Right cardiac atrium (tissue), 5 donors: ENCODE results near the gene LYPD6B. TPM values are rescaled to one million over a fixed set of nuclear protein-coding genes. Genes with fewer than 3 reads are reported as not detected.

Experiments used
- ATAC-seq, 2 donors: fragments of 200-7000 bp; cut with Tn5 transposase; one replicate each; pipeline versions ENCODE4 v1.8.0 to v1.9.1; 2020; ENCODE audit warnings: moderate library complexity in 2 of 2, mild to moderate bottlenecking in 1 of 2
- DNase-seq, 3 donors: peaks; one replicate each; pipeline ENCODE4 v3.0.0-alpha.2; 2020
- H3K27ac ChIP-seq: one replicate; pipeline ENCODE4 v1.5.1; 2013; ENCODE audit warnings: mild to moderate bottlenecking, low read length, control low read depth, moderate library complexity
- H3K27me3 ChIP-seq: one replicate; pipeline ENCODE4 v1.6.1; 2013; ENCODE audit not compliant: control insufficient read depth, insufficient read depth
- H3K4me1 ChIP-seq: one replicate; pipeline ENCODE4 v1.6.1; 2013; ENCODE audit warnings: low read length; ENCODE audit not compliant: control insufficient read depth, insufficient read depth
- H3K4me3 ChIP-seq: one replicate; pipeline ENCODE4 v1.5.1; 2013; ENCODE audit warnings: low read length, control low read depth
- H3K9me3 ChIP-seq: one replicate; pipeline ENCODE4 v1.6.1; 2013; ENCODE audit warnings: low read length; ENCODE audit not compliant: control insufficient read depth
- WGBS: extraction: QIAGEN DNeasy Blood & Tissue Kit; methylation state at CpG from one replicate; pipeline ENCODE4 v1.1.7; 2013; 5-methylcytosine and 5-hydroxymethylcytosine counted together
- intact Hi-C, 4 donors: fragments of 100-400 bp; cut with DNase I; formaldehyde crosslinking; loops; one replicate each; pipeline versions ENCODE4 v1.11.0 to v1.14.0; 2022 to 2023
- polyA plus RNA-seq: library from polyadenylated mRNA; stranded (reverse); fragments of 200-250 nt; gene quantifications from one replicate; pipeline ENCODE4 v1.2.3, GENCODE V29; 2013
- total RNA-seq, 4 donors: library from RNA; stranded (reverse); fragmentation: NEBNext Ultra II Directional; extraction: Animal tissue kit (Norgen Biotek cat#: 25700); gene quantifications; one replicate each; pipeline ENCODE4 v1.2.1, GENCODE V29; 2021
- donor health status: healthy with polysubstance abuse.
- donor health status: DM: no; HTN: yes; CAD: no.
- donor health status: DM: no; HTN: no; CAD: no.
- donor health status: DM: no; HTN: yes; CAD: no; lungs with severe emphysema.
- donor health status: DM: yes; HTN: yes; CAD: no.

Gene LYPD6B
- total and polyA plus RNA-seq, 5 donors = not detected

DNA sequence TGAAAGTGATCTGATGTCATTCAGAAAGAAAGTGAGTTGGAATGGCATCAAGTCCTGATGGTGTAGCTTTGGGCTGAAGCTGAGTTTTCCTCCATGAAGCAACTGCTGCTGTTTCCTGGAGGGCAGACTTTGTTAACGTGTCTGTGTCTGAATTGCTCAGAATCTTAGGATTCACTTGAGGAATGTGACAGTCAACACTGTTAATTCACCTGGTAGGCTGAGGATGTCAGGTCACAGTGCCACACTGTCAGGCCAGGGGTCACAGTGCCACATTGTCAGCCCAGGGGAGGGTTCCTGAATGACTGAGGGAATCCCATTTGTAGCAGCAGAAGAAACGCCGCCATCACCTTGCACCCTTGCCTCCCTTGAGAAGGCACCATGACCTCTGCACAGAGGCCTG, 39.4 kb downstream of the LYPD6B start:
- no peak for DNase-seq
- no peak overlapping the region for H3K4me3 ChIP-seq
- H3K27me3 ChIP-seq = no peaks in the 10 kb centered on the region
- no peaks in the 10 kb centered on the region for H3K4me1 ChIP-seq
- H3K9me3 ChIP-seq = no peaks in the 10 kb centered on the region
- ATAC-seq = no peak
- intact Hi-C loops = no loop called here
- H3K27ac ChIP-seq = no peak overlapping the region
- WGBS = 67% methylated on average over 3 of the region's 3 CpGs

DNA sequence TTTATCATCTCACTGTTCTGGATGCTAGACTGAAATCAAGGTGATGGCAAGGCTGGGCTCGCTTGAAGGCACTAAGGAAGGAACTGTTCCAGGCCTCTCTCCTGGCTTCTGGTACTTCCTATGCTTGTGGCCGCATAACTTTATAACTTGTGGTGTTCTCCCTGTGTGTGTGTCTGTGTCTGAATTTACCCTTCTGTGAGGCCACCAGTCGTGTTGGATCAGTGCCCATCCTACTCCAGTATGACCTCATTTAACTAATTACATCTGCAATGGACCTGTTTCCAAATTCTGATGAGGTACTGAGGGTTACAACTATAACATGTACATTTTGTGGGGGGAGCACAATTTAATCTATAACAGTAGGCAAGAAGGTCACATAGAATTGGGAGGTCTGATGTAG, 41.6 kb downstream of the LYPD6B start:
- H3K9me3 ChIP-seq = no peaks in the 10 kb centered on the region
- no peak overlapping the region for H3K4me3 ChIP-seq
- no peaks in the 10 kb centered on the region for H3K4me1 ChIP-seq
- H3K27ac ChIP-seq = no peak overlapping the region
- intact Hi-C loops = no loop called here
- 67% methylated on average over 3 of the region's 3 CpGs for WGBS
- H3K27me3 ChIP-seq = no peaks in the 10 kb centered on the region
- DNase-seq (no peak), ATAC-seq (no peak)

- 74% methylated on average over 1 of the region's 1 CpG for WGBS
- DNase-seq (no peak), ATAC-seq (no peak)
- Histone ChIP-seq H3K4me3 (no peak overlapping the region), H3K27ac (no peak overlapping the region), H3K27me3 (no peaks in the 10 kb centered on the region), H3K4me1 (no peaks in the 10 kb centered on the region), H3K9me3 (no peaks in the 10 kb centered on the region)
- intact Hi-C loops = no loop called here
Observed at GRCh38 chr2:149080971-149081370, 42.5 kb downstream of the LYPD6B start.

- WGBS = 22% methylated on average over 3 of the region's 3 CpGs
- no peak for ATAC-seq
- no peak overlapping the region for H3K27ac ChIP-seq
- H3K27me3 ChIP-seq = no peaks in the 10 kb centered on the region
- no peak for DNase-seq
- no peaks in the 10 kb centered on the region for H3K9me3 ChIP-seq
- H3K4me1 ChIP-seq = no peaks in the 10 kb centered on the region
- H3K4me3 ChIP-seq = no peak overlapping the region
- intact Hi-C loops = no loop called here
Observed at GRCh38 chr2:149082079-149082478, 43.6 kb downstream of the LYPD6B start.

DNA sequence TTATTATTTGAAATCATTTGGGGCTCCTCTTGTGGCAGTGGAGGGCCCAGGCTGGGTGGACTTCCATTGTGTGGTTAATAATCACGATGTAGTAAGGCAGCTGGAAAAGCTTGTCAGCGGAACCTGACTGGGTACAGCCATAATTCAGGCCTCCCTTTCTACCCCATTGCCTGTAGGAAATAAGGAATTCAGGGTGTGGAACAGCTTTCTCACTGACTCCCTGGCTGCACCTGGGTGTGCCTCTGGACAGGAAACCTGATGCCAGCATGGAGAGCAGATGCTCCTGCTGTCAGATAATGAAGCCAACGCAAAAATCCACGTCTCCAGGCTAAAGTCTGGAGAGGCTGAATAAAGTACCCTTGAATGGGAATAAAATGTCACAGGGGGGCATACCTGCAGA, 44.2 kb downstream of the LYPD6B start:
- ATAC-seq = no peak
- Histone ChIP-seq H3K27ac (no peak overlapping the region), H3K4me1 (no peaks in the 10 kb centered on the region), H3K27me3 (no peaks in the 10 kb centered on the region), H3K9me3 (no peaks in the 10 kb centered on the region), H3K4me3 (no peak overlapping the region)
- 79% methylated on average over 4 of the region's 4 CpGs for WGBS
- intact Hi-C loops = no loop called here
- no peak for DNase-seq

GRCh38 chr2:149084924-149085795, 46.7 kb downstream of the LYPD6B start:
- ATAC-seq = no peak
- intact Hi-C loops = no loop called here
- H3K9me3 ChIP-seq = no peaks in the 10 kb centered on the region
- no peaks in the 10 kb centered on the region for H3K4me1 ChIP-seq
- DNase-seq = no peak
- H3K4me3 ChIP-seq = no peak overlapping the region
- H3K27me3 ChIP-seq = no peaks in the 10 kb centered on the region
- H3K27ac ChIP-seq = no peak overlapping the region
- WGBS = 92% methylated on average over 7 of the region's 7 CpGs

DNA sequence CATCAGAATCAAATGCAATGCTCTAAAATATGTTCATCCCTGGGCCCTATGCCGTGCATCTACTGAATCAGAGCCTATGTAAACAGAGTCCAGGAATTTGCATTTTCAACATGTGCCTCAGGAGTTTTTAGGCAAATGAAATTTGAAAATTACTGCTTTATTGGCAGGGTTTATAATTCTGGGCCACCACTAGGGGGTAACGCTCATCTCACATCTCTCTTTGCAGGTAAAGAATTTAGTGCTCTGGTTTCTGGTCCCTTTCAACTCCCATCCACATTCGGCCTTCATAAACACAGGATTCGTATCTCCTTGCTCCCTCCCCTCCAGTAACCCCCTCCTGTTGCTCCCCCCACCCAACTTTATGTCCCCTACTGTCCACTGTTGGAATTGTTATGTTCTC, 49.3 kb downstream of the LYPD6B start:
- Histone ChIP-seq H3K27ac (no peak overlapping the region), H3K4me1 (no peaks in the 10 kb centered on the region), H3K4me3 (no peak overlapping the region), H3K9me3 (no peaks in the 10 kb centered on the region), H3K27me3 (no peaks in the 10 kb centered on the region)
- ATAC-seq (no peak), DNase-seq (no peak)
- WGBS = 85% methylated on average over 4 of the region's 4 CpGs
- intact Hi-C loops = no loop called here

DNA sequence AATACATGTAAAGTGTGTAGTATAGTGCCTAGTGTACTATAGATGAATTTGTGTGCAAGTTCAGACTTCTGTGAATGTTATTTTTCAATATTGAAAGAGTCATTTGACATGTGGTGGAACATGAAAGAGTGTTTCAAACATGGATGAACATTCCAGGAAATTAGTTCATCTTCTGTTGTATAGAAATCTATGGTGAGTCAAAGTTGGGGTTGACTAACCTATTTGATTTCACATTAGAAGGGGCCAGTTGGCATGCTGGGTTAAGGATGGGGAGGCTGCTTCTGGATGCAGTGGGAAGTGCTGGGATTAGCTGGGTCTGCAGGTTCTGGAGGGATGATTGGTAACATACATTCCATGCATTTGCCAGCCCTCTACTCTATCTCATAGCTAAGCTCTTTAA, 50.6 kb downstream of the LYPD6B start:
- H3K27me3 ChIP-seq = no peaks in the 10 kb centered on the region
- ATAC-seq (no peak), DNase-seq (no peak)
- H3K4me3 ChIP-seq = no peak overlapping the region
- no peak overlapping the region for H3K27ac ChIP-seq
- intact Hi-C loops = no loop called here
- H3K4me1 ChIP-seq = no peaks in the 10 kb centered on the region
- H3K9me3 ChIP-seq = no peaks in the 10 kb centered on the region

- intact Hi-C loops = no loop called here
- ATAC-seq (no peak), DNase-seq (no peak)
- Histone ChIP-seq H3K27ac (no peak overlapping the region), H3K4me1 (no peaks in the 10 kb centered on the region), H3K9me3 (no peaks in the 10 kb centered on the region), H3K27me3 (no peaks in the 10 kb centered on the region), H3K4me3 (no peak overlapping the region)
- WGBS = 84% methylated on average over 2 of the region's 2 CpGs
Observed at GRCh38 chr2:149090706-149091105, 52.2 kb downstream of the LYPD6B start.

DNA sequence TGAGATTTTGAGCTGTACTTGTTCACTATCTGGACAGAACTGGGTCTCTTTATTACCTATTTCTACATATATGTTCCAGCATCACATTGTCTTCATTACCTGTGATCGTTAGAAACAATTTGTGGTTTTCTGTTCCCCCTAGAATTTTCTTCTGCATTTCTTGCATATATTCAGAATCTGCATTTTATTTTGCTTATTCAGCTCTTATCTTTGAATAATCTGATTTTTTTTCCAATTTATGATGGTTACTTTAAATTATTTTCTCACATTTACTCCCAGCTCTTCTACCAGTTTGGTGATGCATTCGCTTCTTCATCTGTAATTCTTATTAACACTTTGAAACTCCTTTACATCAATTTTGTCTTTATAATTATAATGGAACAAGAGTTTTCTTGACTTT, 55.1 kb downstream of the LYPD6B start:
- Histone ChIP-seq H3K4me1 (no peaks in the 10 kb centered on the region), H3K27me3 (no peaks in the 10 kb centered on the region), H3K4me3 (no peak overlapping the region), H3K9me3 (no peaks in the 10 kb centered on the region), H3K27ac (no peak overlapping the region)
- 94% methylated on average over 2 of the region's 2 CpGs for WGBS
- ATAC-seq (no peak), DNase-seq (no peak)
- intact Hi-C loops = no loop called here

GRCh38 chr2:149094217-149095015, 55.9 kb downstream of the LYPD6B start:
- ATAC-seq = no peak
- intact Hi-C loops = no loop called here

More at GRCh38 chr2:149094217-149095015, 55.9 kb downstream of the LYPD6B start:
- H3K27me3 ChIP-seq = no peaks in the 10 kb centered on the region
- H3K9me3 ChIP-seq = no peaks in the 10 kb centered on the region
- 68% methylated on average over 5 of the region's 5 CpGs for WGBS
- H3K4me1 ChIP-seq = no peaks in the 10 kb centered on the region
- no peak overlapping the region for H3K27ac ChIP-seq
- no peak overlapping the region for H3K4me3 ChIP-seq
- no peak for DNase-seq
